GM18526 (cell line): ENCODE data around the gene MAST3.

ENCODE experiments used
- POLR2A ChIP-seq: IDR thresholded peaks from 3 replicates; pipeline ENCODE4 v1.6.1; 2011; ENCODE audit not compliant: insufficient read length; ENCODE audit errors: extremely low read depth

Gene MAST3

DNA sequence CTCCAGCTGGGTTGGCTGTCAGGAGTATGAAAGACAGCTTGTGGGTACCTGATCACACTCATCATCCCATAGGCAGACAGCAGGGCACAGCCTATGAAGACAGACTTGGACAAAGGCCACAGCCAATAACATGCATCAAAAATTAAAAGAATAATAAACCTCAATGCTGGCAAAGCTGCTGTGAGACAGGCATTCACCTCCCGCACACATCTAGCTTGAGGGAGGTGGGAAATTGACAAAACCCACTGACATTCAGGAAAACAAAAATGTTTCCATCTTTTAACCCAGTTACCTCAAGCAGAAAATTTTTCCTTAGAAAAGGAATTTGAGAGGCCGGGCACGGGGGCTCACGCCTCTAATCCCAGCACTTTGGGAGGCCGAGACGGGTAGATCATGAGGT is 25.2 kb upstream of the MAST3 start:
- no peak for TF ChIP-seq POLR2A

DNA sequence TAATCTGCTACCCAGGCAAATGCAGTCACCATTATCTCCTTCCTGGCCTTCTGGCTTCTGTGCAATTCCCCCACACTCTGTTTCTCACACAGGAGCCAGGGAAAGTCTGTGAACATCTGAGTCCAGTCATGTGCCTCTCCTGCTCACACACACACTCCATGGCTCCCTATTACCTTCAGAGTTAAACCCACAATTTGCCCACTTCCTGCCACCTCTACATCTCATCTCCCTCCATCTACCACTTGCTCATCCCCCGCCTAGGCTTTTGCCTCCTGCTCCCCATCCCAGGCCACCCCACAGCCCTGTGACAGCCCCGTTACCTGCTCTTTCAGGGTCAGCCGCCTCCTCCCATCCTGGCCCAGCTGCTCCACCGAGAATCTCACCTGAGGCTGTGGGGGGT is 24.4 kb upstream of the MAST3 start:
- no peak for TF ChIP-seq POLR2A

DNA sequence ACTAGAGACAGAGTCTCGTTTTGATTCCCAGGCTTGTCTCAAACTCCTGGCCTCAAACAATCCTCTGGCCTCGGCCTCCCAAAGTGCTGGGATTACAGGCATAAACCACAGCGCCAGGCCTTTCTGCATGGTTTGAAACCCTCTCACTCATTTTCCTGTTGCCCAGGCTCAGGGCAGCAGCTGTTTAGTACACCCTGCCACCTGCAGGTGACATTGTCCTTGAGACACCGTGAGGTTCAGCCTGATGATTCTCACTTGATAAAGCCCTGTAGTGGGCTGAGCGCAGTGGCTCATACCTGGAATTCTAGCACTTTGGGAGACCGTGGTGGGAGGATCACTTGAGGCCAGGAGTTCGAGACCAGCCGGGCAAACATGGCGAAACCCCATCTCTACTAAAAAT is 23.4 kb upstream of the MAST3 start:
- no peak for TF ChIP-seq POLR2A

DNA sequence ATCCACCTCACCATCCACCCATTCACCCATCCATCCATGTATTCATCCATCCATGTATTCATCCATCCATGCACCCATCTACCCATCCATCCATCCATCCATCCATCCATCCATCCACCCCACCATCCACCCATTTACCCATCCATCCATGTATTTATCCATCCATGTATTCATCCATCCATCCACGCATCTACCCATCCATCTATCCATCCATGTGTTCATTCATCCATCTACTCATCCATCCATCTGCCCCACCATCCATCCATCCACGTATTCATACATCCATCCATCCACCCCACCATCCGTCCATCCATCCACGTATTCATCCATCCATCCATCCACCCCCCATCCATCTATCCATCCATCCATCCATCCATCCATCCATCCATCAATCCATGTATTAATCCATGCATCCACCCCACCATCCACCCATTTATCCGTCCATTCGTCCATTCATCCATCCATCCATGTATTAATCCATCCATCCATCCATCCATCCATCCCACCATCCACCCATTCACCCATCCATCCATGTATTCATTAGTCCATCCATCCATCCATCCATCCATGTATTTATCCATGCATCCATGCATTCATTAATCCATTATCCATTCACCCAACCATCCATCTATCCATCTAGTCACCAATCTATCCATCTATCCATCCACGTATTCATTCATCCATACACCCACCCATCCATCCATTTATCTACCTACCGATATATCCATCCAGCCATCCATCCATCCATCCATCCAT is 13.5 kb upstream of the MAST3 start:
- no peak for TF ChIP-seq POLR2A

DNA sequence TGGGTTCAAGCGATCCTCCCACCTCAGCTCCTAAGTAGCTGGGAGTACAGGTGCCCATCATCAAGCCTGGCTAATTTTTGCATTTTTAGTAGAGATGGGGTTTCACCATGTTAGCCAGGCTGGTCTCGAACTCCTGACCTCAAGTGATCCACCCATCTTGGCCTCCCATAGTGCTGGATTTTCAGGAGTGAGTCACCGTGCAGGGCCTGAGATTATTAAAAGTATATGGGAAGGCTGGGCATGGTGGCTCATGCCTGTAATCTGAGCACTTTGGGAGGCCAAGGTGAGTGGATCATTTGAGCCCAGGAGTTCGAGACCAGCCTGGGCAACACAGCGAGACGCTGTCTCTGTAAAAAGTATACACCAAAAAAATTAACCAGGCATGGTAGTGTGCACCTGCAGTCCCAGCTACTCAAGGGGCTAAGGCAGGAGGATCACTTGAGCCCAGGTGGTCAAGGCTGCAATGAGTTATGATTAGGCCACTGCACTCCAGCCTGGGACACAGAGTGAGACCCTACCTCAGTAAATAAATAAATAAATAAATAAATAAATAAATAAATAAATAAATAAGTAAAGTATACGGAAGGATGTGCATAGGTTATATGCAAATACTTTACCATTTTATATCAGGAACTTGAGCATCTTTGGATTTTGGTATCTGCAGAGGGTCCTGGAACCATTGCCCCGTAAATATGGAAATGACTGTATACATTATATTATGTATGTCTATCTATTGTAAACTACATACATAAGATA is 11.7 kb upstream of the MAST3 start:
- no peak for TF ChIP-seq POLR2A

DNA sequence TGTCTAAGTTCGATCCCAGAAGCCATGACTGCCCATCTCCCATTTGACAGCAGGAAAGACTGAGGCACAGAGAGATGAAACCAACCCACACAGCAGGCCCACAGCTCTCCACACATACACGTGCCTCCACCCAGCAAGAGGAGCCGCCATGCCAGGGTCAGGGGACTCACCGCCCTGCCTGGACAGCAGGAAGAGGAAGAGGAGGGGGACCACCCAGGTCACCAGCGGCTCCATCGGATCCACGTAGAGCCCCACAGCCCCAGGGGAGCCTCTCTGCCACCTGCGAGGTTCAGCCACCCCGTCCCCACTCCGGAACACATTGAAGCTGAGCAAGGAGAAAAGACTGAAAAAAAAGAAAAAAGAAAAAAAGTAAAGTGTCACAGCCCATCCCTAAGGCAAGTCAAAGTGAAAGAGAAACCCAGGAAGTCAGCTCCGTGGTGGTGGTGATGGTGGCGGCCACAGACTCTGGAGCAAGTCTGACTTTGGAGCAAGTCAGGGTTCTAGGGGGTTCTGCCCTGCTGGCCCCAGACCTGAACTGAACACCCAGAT is 10.9 kb upstream of the MAST3 start, which contains the start of gene IL12RB1:
Gene IL12RB1 (minus strand): TSS at position 345 of the 549 bp plus-strand sequence. CDS start 111 bp downstream, at position 234.
- peak; percentile 19 for TF ChIP-seq POLR2A

DNA sequence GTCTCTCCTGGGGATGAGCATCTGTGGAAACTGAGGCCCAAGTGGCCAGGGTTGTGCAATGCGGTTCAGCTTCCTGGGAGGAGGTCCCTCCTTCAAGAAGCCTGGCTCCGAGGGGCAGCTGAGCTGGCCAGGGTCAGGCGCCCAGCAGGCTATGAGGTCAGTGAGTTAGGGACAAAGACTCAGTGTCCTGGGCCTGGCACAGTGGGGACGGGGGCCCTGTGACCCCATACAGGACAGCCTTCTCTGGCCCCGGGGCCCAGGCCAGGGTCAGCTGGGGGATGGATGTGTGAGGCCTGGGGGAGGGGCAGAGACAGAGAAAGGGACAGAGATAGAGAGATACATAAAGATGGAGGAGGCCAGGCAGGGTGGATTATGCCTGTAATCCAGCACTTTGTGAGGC is 7.9 kb upstream of the MAST3 start:
- TF ChIP-seq POLR2A = no peak

DNA sequence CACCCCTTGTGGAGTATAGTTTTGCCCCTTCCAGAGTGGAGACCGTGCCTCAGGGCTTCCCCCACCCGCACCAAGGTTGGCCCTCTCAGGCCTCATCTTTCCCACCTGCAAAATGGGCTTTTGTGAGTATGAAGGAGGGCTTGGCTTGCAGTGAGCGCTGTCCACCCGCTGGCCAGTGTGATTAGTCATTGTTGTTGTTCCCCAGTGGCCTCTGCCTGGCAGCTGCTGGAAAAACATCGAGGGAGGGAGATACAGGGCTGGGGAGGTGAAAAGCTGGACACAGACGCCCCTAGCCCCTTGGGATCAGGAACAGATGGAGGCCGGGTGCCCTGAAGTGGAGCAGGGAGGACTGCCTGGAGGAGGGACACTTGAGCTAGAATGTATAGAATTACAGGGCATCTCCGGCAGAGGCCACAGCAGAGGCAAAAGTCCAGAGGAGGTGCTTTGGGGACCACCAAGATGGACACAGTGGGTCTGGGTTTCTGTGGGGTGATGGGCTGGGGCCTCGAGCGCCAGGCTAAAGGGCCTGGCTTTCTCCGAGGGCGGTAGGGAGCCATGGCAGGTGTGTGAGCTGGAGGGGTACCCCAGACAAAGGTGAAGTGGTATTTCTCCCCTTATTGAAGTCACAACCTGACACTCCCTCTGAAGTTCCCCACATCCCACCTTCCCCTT is 6.9 kb upstream of the MAST3 start:
- TF ChIP-seq POLR2A = no peak

DNA sequence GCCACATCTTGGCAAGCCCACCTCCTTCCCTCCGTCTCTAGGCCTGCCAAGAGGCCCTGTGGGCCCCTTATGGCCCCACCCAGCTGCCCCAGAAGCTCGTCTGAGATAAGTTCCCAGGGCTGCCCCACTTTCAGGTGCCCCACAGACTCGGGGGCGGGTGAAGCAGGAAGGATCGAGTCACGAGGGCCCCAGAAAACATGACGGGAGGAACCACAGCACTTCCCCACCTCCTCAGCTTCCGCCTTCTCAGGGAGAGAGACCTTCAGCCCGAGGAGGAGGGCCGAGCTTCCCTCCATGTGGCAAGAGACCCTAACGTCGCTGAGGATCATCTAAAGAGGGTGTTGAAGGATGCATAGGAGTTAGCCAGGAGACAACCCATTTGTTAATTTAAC is 6.4 kb upstream of the MAST3 start:
- TF ChIP-seq POLR2A = peak; percentile 55

DNA sequence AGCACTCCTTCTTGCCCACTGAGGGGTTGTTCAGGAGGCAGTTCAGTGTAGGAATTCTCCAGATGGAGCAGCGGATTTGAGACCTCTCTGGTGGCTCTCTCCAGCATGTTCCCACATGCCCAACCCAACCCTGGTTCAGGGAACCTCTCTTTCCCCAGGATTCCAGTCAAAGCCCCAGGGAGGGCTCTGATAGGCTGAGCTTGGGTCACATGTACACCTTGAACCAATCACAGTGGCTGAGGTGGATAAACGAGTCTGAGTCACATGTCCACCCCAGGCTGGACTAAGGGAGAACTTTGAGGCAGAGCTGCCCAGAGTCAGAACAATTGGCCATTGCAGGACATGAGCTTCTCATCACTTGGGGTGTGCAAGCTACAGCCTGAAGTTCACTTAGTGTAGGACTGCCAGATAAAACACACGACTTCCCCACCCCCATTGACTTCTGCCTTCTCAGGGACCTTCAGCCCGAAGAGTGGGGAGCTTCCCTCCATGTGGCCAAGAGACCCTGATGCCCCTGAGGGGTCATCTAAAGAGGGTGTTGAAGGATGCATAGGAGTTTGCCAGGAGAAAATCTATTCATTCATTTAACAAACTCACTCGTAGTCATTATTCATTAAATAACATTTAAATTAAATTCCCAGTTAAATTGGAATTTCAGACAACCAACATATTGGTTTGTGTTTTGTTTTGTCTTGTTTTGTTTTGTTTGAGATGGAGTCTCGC is 4.0 kb upstream of the MAST3 start:
- no peak for TF ChIP-seq POLR2A

DNA sequence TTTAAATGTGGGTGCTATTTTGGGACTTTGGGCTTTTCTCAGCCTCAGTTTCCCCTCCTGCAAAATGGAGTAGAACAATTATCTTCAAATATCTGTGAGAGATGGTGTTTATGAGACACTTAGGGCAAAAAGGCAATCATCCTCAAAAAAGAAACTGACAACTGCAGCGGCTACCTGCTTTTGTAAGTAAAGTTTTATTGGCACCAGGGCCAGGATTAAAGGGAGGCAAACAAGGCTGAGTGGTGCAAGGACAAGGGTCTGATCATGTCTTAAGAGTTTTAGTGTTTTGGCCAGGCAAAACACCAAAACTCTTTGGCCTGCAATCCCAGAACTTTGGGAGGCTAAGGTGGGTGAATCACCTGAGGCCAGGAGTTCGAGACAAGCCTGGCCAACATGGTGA is 1.3 kb upstream of the MAST3 start:
- no peak for TF ChIP-seq POLR2A

DNA sequence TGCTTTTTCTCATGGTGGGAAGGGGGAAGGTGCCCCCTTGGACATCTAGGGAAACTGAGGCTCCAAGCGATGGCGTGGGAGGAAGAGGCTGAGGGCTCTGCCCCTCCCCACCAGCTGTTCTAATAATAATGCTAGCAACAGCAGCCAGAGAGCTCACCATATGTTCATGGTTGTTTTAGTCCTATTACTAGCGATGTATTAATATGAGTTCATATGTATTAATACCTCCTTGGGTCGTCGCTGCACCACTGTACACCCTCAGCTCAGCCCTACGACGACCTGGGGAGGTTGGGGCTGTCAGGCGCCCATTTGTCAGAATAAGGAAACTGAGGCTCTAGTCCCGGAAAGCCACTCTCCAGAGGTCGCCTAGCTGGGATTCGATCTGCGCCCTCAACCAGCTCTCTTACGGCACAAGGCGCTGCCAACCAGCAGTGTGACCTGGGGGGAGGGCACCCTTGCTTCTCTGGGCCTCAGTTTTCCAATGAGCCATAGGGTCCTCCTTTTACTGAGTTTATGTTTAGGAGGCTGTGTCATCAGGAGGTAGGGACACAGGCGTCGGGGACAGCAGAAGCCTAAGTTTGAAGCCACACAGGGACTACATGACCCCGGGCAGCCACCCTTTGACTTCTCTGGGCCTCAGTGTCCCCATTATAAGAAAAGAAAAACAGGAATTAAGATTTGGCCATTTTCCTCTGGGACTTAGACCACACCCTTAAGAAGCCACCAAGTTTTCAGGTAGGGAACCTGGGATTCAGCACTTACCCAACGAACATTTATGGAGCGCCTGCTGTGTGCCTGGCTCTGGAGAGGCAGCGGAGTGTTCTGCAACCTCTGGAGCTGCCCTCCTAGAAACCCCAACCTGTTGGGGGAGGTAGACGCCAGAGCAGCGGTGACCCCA is 664 bp downstream of the MAST3 start:
- no peak for TF ChIP-seq POLR2A

DNA sequence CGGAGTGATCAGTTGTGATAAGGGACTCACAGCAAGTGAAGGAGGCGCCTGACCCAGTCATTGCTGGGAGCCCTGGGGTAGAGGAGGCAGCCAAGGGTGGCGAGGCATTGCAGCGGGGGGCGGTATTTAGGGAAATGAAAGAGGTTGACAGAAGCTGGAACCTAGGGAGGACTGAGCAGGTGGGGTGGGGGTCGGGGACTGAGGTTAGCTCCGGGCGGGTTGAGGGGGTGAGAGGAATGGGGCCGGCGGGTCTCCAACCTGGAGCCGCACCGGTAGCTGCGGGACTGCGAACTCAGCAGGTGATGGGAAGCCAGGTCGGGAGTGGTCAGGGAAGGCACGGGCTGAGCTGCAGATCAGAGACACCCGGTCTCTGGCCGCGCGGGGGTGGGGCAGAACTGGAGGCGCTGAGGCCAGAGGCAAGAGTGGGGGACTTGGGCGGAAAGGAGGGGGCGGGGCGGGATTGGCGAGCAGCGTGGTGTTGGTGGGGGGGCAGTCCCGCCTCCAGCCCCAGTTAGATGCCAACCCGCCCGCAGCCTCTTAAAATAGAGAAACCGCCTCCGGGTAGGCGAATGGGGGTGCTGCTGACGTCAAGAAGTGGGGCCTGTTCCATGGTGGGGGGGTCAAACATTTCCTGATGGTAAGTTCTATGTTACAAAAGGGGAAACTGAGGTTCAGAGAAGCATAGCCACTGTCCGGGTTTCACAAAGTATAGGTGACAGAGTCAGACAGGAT is 1.5 kb downstream of the MAST3 start:
- TF ChIP-seq POLR2A = peak; percentile 86

DNA sequence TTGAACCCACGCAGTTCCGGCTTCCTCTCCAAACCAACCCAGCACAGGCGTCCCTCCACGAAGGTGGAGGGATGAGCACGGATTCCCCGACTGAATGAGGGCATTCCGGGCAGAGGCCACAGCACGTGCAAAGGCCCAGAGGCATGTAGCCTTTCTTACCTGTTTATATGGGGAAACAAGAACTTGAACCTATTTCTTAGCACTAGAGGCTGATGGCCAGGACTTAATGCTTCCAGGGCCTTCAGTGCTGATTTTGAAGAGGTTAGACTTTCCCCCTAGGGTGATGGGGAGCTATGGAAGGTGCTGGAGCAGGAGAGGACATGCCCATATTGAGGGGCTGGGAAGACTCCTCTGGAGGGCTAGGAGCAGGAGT is 2.0 kb downstream of the MAST3 start:
- TF ChIP-seq POLR2A = peak; percentile 7

DNA sequence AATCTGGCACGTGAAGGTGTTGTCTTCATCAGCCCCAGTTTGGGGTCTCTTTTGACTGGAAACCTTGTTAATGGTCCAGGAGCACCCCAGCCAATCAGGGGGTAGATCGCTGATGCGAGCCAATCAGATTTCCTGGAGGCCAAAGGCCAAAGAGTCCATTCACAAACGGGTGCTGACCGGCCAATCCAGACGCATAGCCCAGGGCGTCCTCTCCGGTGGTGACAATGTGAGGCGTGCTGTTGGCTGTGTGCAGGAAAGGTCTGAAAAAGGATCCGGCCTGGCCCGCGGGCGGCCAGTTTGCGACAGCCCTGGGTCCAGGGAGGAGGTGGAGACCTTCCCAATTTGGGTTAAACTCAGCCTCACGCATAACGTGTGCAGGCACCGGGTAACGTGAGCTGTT is 3.1 kb downstream of the MAST3 start:
- TF ChIP-seq POLR2A = no peak
